Activated T-helper 1 cell treated with Interleukin-2 at 50 U/mL for 16 hours (primary cell): ENCODE data around the gene ADIPOR2.
"Not testable (repeated sequence)": the region's sequence is repeated elsewhere in the genome, so short reads cannot be mapped to it uniquely, and the experiment has no call there.

ENCODE experiments used
- DNase-seq: peaks from one replicate; pipeline ENCODE4 v3.0.0-alpha.2; 2020; ENCODE audit warnings: low read depth

ADIPOR2 gene

DNA sequence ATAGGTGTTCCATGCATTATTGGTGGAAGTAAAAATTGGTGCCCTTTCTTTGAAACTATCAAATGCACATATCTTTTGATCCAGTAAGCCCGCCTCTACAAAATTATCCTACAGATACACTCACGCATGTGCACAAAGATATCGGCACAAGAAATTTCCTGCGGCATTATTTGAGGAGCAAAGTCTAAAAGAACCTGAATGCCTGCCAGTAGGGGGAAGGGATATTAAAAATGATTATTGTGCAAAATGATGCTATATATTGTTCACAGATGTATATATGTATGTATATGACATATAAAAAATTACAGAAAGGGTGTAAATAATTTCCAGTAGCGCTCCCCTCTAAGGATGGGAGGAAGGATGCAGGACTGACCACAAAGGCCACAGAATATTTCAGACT lies 24.7 kb upstream of the ADIPOR2 start:
- no peak for DNase-seq

DNA sequence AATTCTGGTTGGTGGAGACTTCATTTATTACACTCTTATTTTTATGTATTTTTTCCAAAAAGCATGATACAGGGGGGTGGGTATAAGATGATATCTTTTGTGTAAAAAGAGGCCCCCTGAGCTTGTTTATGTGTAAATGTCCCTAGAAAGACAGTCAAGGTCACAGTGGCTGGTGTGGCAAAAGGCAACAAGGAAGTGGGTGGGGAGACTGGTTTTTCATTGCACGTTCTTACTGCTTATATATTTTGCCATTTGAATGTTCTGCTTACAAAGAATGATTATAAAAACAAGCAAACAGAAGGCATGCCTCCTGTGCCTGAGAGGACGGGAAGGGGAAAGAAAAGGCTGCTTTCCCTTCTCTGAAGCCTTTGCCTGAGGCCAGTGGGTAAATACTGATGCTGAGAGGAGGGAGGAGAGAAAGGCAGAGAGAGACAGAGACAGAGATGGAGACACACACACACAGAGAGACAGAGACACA lies 24.1 kb upstream of the ADIPOR2 start:
- DNase-seq: no peak

- DNase-seq: no peak
Observed at GRCh38 chr12:1668833-1669543, 21.9 kb upstream of the ADIPOR2 start.

- DNase-seq: no peak
Observed at GRCh38 chr12:1670358-1671268, 20.3 kb upstream of the ADIPOR2 start.

- no peak for DNase-seq
Observed at GRCh38 chr12:1676043-1676442, 14.8 kb upstream of the ADIPOR2 start.

DNA sequence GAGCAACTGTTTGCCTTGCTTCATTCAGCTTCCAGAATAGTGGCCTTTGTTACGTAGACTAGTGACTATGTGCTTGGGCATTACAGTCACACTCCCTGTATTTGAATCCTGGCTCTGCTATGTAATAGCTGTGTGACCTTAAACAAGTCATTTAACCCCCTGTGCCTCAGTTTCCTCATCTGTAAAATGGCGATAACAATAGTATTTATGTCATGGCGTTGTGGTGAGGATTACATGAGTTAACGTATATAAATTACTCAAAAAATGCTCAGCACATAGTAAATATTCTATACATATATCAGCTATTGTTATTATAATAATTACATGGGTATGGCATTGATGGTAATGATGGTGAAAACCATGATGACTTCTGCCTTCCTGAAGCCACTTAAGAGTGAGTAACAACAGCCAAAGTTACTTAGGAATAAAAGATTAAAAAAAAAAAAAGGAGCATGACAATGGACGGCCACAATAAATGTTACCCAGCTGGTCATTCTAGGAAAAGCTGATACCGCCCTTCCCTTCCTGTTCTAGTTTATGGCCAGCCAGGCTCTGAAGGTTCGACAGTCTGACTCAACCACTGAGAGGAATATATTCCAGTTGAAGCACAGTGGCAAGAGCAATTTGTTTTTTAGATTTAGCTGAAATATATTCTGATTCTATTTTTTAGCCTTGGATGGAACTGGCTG lies 9.9 kb upstream of the ADIPOR2 start:
- DNase-seq: no peak

GRCh38 chr12:1681493-1681807 lies 9.4 kb upstream of the ADIPOR2 start:
- no peak for DNase-seq

DNA sequence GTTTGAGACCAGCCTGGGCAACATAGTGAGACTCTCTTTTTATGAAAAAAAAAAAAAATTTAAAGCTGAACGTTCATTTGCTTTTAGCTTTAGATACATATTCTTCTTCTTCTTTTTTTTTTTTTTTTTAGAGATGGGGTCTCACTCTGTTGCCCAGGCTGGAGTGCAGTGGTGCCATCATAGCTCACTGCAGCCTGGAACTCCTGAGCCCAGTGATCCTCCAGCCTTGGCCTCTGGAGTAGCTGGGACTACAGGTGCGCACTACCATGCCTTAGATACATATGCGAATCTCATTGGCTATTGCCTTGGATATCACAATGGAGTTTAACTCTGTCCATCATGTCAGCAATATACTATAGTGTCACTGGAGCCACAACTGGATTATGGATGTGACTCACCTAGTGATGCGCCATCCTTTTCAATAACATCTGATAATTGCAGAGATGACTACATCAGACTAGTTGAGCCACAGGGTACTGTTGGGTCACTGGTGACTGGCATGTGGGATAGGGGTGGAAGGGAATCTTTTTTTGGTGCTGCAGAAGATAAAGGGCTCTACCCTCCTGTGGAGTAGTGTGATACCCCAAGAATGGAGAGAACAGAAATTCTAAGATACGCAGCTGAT lies 2.7 kb upstream of the ADIPOR2 start:
- no peak for DNase-seq

GRCh38 chr12:1691123-1692007 lies 495 bp downstream of the ADIPOR2 start:
- no peak for DNase-seq

- no peak for DNase-seq
Observed at GRCh38 chr12:1692226-1692625, 1.4 kb downstream of the ADIPOR2 start.

- DNase-seq: no peak
Observed at GRCh38 chr12:1692895-1693610, 2.2 kb downstream of the ADIPOR2 start.

DNA sequence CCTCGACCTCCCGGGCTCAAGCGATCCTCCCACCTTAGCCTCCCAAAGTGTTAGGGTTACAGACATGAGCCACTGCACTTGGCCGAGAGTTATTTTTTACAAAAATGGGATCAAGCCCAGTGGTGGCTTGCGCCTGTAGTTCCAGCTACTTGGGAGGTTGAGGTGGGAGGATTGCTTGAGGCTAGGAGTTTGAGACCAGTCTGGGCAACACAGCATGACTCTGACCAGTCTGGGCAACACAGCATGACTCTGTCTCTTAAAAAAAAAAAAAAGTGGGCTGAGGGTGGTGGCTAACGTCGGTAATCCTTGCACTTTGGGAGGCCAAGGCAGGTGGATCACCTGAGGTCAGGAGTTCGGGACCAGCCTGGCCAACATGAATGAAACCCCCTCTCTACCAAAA lies 4.2 kb downstream of the ADIPOR2 start:
- DNase-seq: not testable (repeated sequence)

DNA sequence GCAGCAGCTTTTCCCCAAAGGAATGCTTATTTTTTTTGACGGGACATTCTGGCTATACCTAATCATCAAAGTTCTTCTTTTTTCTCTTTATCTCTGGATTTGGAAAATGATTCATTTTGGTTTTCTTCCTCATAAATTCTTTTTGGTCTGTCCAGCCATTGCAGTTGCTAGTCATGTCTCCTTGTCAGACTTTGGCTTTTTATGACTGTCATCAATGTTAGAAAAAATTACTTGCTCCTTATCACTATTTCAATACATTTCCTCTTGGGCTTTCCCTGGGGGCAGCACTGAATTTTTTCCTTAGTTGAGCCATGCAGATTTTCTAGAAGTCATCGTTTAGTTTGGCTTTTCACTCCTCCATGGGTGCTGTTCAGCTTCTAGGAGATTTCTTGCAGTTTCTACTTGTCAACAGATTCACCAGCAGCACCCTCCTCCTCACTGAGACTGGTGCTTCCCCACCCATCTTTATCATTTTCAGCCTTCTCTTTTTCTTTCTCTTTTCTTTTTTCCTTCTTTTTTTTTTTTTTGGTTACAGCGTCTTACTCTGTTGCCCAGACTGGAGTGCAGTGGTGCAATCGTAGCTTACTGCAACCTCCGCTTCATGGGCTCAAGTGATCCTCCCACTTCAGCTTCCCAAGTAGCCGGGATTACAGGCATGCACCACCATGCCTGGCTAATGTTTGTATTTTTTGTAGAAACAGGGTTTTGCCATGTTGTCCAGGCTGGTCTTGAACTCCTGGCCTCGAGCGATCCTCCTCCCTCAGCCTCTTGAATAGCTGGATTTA lies 5.2 kb downstream of the ADIPOR2 start:
- no peak for DNase-seq

GRCh38 chr12:1696800-1697199 lies 5.9 kb downstream of the ADIPOR2 start:
- no peak for DNase-seq

DNA sequence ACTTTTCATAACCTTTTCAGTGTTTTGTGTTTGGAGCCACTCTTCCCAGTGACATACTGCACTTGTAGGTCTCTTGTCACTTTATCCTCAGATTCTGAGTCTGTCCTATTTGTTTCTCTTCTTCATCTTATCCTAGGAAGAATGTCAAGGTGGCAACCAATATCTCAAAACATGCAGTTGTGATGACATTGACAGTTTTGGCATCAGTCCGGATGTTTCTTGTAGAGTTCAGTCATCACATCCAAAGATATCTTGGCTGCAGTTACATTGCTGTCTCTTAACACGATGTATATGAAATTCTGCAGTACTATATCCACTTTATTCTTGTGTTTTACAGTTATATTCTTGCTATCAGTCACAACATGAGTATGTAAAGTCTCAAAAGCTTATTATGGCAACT lies 6.4 kb downstream of the ADIPOR2 start:
- no peak for DNase-seq

DNA sequence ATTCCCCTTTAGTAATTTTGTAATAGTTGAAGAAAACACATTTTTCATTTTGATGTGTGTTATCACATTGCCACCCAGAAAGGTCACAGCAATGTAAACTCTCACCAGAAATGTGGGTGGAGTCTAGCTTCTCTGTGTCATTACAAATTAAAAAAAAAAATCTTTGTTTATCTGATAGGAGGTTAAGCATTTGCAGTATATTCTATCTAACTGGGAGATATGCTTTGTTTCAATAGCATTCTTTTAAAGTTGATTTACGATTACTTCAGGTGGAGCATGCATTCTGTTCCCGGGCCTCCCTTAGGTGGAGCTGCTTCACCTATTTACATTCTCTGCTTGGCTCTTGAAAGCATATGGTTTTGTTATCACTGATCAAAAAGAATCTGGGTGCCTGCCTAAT lies 7.8 kb downstream of the ADIPOR2 start:
- DNase-seq: no peak

- no peak for DNase-seq
Observed at GRCh38 chr12:1702713-1703112, 11.8 kb downstream of the ADIPOR2 start.

DNA sequence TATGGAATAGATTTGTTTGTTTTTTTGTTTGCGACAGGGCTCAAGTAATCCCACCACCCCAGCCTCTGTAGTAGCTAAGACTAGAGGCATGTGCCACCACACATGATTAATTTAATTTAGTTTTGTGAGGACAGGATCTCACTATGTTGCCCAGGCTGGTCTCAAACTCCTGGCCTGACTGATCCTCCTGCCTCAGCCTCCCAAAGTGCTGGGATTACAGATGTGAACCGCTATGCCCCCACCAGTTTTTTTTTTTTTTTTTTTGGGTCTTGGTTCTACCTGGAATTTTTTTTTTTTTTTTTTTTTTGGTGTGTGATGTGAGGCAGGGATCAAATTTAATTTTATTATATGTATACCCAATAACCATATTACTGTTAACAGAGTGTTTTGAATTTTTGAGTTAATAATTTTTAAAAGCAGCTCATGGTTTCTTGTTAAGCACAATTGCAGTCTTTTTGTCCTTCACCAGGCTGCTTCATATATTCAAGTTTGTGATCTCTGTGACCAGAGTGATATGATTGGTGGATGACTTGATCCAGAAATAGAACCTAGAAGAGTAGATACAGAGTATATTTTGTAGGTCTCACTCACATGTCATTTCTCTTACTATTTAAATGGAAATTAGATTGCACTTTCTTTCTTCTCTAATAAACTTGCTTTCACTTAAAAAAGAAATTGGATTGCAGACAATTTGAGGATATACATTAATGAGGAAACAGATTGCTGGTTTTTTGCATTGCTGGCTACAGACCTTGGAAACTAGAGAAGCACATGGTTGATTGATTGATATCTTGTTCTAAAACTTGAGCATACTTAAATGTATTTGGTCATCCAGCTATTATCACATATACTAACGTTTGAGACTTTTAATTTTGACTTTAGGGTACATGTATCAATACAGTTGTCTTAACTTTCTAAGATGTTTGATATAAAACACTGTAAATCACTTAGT lies 13.2 kb downstream of the ADIPOR2 start:
- DNase-seq: no peak
